Measurements from ENCODE around the gene RYR1.
"Not testable (repeated sequence)": the region's sequence is repeated elsewhere in the genome, so short reads cannot be mapped to it uniquely, and the experiment has no call there.

The RYR1 gene

DNA sequence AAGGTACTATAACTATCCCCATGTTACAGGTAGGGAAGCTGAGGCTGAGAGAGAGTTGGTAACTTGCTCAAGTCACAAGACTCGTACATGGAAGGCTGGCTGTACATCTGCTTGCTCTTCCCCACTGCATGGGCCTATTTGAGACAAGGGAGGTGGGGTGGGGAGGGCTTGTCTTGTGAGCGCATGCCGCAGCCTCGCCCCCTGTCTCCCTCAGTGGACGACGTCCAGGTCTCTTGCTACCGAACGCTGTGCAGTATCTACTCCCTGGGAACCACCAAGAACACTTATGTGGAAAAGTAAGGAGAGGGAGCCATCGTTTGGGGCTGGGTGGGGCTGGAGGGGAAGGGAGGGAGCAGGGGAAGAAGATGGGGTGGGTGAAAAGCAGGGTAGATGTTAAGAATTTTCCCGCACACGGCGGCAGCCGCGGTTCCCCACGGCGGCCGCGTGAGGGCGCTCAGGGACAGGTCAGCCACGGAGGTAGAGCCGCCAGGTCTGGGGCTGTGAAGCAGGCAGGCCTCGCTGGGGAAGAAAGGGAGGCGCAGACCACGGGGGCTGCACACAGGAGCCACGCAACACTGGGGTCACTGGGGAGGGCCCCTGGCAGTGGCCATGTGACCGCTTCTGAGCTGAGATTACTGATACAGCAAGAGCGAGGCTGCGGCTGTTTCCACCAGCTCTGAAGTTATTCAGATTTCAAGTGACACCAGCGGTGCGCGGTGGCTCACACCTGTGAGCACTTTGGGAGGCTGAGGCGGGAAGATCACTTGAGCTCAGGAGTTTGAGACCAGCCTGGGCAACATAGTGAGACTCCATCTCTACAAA, 81.5 kb downstream of the RYR1 start:
- peak; percentile 54 to 70 for DNase-seq (ENCODE audit: low read depth in 2 of 2)

DNA sequence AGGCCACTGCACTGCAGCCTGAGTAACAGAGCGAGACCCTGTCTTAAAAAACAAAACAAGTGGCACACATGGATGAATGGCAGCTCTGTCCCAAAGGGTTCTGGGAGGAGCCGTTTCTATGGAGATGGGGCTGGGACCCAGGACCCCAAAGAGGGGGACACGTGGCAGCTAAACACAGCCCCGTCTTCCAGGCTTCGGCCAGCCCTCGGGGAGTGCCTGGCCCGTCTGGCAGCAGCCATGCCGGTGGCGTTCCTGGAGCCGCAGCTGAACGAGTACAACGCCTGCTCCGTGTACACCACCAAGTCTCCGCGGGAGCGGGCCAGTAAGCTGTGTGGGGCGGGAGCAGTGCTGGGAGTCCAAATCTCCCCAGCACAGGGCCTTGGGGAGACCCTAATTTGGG, 82.4 kb downstream of the RYR1 start:
- no peak for DNase-seq (ENCODE audit: low read depth in 2 of 2)

DNA sequence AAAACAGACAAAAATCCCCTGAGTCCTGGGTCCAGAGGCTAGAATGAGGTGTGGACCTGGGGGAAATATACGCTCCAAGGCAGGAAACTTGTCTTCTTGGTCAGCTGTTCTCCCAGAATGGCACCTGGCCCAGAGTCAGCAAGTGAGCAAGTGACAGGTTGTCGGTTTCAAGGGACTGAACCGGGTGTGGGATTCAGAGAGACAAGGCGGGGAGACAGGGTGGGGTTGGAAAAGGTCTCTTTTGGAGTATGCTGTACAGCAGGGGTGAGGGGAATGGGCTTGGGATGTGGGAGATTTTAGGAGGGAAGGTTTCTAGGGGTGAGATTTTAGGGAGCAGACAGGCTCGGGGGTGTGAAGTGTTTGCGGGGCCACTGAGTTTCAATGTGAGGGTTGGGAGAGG, 83.3 kb downstream of the RYR1 start:
- no peak for DNase-seq (ENCODE audit: low read depth in 2 of 2)

DNA sequence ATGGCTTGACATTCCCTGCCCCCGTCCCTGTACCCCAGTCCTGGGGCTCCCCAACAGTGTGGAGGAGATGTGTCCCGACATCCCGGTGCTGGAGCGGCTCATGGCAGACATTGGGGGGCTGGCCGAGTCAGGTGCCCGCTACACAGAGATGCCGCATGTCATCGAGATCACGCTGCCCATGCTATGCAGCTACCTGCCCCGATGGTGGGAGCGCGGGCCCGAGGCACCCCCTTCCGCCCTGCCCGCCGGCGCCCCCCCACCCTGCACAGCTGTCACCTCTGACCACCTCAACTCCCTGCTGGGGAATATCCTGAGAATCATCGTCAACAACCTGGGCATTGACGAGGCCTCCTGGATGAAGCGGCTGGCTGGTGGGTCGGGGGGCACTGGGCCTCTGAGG, 83.8 kb downstream of the RYR1 start:
- no peak for DNase-seq (ENCODE audit: low read depth in 2 of 2)

DNA sequence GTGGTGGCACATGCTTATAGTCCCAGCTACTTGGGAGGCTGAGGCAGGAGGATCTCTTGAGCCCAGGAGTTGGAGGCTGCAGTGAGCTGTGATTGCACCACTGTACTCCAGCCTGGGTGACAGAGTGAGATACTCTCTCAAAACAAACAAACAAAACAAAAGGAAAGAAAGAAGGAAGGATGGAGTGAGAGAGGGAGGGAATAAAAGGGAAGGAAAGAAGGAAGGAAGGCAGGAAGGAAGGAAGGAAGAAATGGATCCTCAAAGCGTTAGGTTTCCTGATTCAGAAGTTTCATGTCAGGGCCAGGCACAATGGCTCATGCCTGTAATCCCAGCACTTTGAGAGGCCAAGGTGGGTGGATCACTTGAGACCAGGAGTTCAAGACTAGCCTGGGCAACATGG, 84.5 kb downstream of the RYR1 start:
- DNase-seq (ENCODE audit: low read depth in 2 of 2) = not testable (repeated sequence)

DNA sequence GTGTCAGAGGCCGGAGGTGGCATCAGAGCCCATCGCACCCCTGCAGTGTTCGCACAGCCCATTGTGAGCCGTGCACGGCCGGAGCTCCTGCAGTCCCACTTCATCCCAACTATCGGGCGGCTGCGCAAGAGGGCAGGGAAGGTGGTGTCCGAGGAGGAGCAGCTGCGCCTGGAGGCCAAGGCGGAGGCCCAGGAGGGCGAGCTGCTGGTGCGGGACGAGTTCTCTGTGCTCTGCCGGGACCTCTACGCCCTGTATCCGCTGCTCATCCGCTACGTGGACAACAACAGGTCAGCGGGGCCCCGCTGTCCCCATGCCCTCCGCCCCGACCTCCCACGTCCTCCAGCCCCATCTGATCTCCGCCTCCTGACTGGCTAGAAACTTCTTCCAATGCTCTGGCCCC, 85.7 kb downstream of the RYR1 start:
- DNase-seq (ENCODE audit: low read depth in 2 of 2) = no peak

GRCh38 chr19:38519988-38520387, 86.5 kb downstream of the RYR1 start:
- DNase-seq (ENCODE audit: low read depth in 2 of 2) = no peak

- DNase-seq (ENCODE audit: low read depth in 2 of 2) = no peak
These were observed 89.4 kb downstream of the RYR1 start for GRCh38 chr19:38522915-38523314.

- DNase-seq (ENCODE audit: low read depth in 2 of 2) = no peak
These were observed 89.8 kb downstream of the RYR1 start for GRCh38 chr19:38523319-38523718.

GRCh38 chr19:38524369-38524768, 90.9 kb downstream of the RYR1 start:
- no peak for DNase-seq (ENCODE audit: low read depth in 2 of 2)

GRCh38 chr19:38524994-38525634, 91.6 kb downstream of the RYR1 start:
- no peak for DNase-seq (ENCODE audit: low read depth in 2 of 2)

GRCh38 chr19:38526430-38526829, 92.9 kb downstream of the RYR1 start:
- no peak for DNase-seq (ENCODE audit: low read depth in 2 of 2)

DNA sequence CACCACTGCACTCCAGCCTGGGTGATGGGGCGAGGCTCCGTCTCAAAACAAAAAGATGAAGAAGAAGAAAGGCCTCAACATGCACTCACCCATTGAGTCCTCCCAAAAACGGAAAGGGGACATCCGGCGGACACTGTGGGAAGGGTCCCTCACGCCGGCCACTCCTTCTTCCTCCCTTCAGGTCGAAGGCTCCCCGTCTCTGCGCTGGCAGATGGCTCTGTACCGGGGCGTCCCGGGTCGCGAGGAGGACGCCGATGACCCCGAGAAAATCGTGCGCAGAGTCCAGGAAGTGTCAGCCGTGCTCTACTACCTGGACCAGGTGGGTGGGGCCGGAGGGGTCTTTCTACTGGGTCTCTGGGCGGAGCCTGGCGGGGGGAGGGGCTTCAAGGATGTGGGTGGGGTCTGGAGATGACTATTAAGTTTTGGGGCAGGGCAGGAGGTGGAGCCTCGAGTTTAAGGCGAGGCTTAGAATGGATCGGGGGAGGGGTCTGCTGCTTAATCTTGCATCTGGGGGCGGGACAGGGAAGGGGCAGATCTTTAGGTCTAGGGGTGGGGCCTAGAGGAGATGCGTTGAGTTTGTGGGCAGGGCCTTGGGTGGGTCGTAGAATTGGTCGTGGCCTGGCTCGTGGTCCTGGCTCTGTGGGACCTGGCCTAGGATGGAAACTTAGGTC, 94.1 kb downstream of the RYR1 start:
- no peak for DNase-seq (ENCODE audit: low read depth in 2 of 2)

GRCh38 chr19:38528213-38528755, 94.8 kb downstream of the RYR1 start:
- DNase-seq (ENCODE audit: low read depth in 2 of 2) = no peak

DNA sequence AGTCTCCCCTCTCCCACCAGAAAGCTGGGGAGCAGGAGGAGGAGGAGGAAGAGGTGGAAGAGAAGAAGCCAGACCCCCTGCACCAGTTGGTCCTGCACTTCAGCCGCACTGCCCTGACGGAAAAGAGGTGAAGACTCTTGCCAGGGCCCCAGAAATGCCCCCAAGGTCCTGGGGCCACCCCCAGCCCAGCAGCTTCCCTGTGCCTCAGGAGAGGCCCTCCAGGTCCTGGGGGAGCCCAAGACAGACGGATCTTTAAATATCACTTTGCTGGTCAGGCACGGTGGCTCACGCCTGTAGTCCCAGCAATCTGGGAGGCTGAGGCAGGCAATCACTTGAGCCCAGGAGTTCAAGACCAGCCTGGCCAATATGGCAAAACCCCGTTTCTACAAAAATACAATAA, 95.4 kb downstream of the RYR1 start:
- no peak for DNase-seq (ENCODE audit: low read depth in 2 of 2)

DNA sequence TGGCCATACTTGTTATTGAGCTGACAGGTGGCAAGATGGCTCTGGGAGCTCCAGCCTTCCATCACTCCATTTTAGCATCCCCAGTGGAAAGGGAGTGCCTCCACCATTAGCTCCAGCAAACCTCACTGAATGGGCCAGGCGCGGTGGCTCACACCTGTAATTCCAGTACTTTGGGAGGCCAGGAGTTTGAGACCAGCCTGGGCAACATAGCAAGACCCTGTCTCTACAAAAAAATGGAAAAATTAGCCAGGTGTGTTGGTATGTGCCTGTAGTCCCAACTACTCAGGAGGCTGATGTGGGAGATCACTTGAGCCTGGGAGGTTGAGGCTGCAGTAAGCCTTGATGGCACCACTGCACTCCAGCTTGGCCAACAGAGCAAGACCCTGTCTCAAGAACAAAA, 98.0 kb downstream of the RYR1 start:
- no peak for DNase-seq (ENCODE audit: low read depth in 2 of 2)

DNA sequence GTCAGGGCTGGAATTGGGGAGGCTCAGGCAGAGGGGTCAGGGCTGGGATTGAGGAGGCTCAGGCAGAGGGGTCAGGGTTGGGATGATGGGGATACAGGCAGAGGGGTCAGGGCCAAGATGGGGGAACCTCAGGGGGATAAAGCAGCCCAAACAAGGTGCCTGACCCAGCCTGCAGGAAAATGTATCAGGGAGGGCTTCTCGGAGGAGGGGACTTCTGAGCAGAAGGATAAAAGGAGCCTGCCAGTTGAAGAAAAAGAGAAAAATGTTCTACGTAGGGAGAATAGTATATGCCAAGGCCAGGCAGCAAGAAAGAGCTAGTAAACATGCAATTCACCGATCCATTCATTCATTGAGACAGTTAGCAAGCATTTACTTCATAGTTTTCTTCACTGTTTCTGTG, 99.4 kb downstream of the RYR1 start:
- DNase-seq (ENCODE audit: low read depth in 2 of 2) = no peak

- no peak for DNase-seq (ENCODE audit: low read depth in 2 of 2)
These were observed 101.1 kb downstream of the RYR1 start for GRCh38 chr19:38534574-38534973.

- no peak for DNase-seq (ENCODE audit: low read depth in 2 of 2)
These were observed 101.7 kb downstream of the RYR1 start for GRCh38 chr19:38535212-38535611.

DNA sequence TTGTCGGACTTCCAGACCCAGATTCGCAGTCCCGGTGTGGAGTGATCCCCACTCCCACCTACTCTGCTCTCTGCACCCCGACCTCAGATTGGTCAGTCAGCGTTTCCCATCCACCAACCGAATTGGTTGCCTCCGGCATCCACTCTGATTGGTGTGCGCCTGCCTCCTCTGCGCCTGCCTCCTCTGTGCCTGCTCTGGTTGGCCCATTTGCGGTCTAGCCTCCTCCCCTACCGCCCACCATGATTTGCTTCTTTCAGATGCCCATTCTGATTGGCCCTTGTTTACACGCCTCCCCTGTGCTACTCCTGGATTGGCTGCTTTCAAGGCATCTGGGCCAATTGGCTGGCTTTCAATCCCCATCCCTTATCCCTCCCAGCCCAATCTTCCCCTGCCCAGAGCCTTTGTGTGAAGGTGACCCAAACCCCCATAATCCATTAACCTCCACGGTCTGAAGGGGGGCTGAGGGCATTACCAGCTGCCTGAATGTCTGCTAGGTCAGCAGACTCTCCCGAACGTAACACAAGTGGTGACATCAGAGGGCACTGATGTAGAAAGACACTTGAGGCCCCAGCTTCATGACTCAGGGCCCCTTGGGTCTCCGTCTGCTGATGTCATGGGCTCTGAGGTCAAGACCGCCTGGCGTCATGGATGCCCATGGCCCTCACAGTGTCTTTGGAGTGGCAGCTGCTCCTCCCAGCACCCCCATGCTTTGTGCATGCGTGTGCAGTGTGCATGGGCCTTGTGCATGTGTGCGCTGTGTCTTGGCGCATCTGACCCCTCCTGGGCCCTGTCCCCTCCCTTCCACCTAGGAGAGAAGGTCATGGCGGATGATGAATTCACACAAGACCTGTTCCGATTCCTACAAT, 103.8 kb downstream of the RYR1 start:
- DNase-seq (ENCODE audit: low read depth in 2 of 2) = no peak

DNA sequence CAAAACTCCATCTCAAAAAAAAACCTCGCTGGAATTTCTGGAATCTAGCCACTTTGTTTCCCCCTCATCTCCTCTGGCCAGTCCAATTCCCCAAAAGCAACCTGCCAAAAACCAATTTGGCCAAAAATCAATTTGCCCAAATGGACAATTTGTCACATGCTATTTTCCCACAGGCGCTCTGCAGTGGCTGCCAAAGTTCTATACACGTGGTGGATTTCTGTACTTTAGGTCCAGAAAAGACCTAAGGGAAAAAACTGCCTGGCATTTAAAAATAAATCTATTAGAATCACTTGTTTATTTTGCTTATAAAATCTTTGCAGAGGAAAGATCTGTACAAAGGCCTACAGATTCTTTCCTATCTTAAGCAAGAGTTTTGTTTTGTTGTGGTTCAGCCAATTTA, 104.9 kb downstream of the RYR1 start:
- no peak for DNase-seq (ENCODE audit: low read depth in 2 of 2)
